Endothelial cell (in vitro differentiated cells): ENCODE results near the gene CASP3. TPM values are rescaled to one million over a fixed set of nuclear protein-coding genes. Genes with fewer than 3 reads are reported as not detected.
"Not testable (repeated sequence)": the region's sequence is repeated elsewhere in the genome, so short reads cannot be mapped to it uniquely, and the experiment has no call there.

ENCODE experiments used
- DNase-seq: peaks from one replicate; pipeline ENCODE4 v3.0.0; 2021; ENCODE audit warnings: low spot score
- H3K27ac Mint-ChIP-seq: one replicate; pipeline ENCODE4 v1.8.0; 2021; ENCODE audit warnings: mixed read lengths, inconsistent platforms; ENCODE audit not compliant: unreplicated experiment
- H3K27me3 Mint-ChIP-seq: one replicate; pipeline ENCODE4 v1.8.0; 2021; ENCODE audit warnings: mild to moderate bottlenecking, moderate library complexity, mixed read lengths, inconsistent platforms; ENCODE audit not compliant: unreplicated experiment
- H3K36me3 Mint-ChIP-seq: one replicate; pipeline ENCODE4 v1.8.0; 2021; ENCODE audit warnings: mild to moderate bottlenecking, low read depth, mixed read lengths, inconsistent platforms; ENCODE audit not compliant: unreplicated experiment
- H3K4me1 Mint-ChIP-seq: one replicate; pipeline ENCODE4 v1.8.0; 2021; ENCODE audit warnings: mild to moderate bottlenecking, mixed read lengths, inconsistent platforms; ENCODE audit not compliant: unreplicated experiment
- H3K4me3 Mint-ChIP-seq: one replicate; pipeline ENCODE4 v1.8.0; 2021; ENCODE audit warnings: mild to moderate bottlenecking, mixed read lengths, inconsistent platforms; ENCODE audit not compliant: unreplicated experiment
- H3K9me3 Mint-ChIP-seq: one replicate; pipeline ENCODE4 v1.8.0; 2021; ENCODE audit warnings: mixed read lengths, inconsistent platforms; ENCODE audit not compliant: unreplicated experiment
- CTCF ChIP-seq: fragments of 200-600 bp; sonication (generic); IDR thresholded peaks from one replicate; pipeline ENCODE4 v1.5.0; 2021; ENCODE audit warnings: antibody characterized with exemption; ENCODE audit not compliant: unreplicated experiment
- total RNA-seq: library from RNA; stranded (reverse); fragmentation: NEBNext Ultra II Directional; extraction: Animal tissue kit (Norgen Biotek cat#: 25700); gene quantifications from one replicate; pipeline ENCODE4 v1.2.1, GENCODE V29; 2021; ENCODE audit not compliant: unreplicated experiment

CASP3 gene
- total RNA-seq, 1 donor from 2014 or later, result 53.2 TPM

- Mint-ChIP-seq H3K27ac (no peak overlapping the region), H3K36me3 (peaks cover 19% of the 10 kb centered on the region), H3K9me3 (no peaks in the 10 kb centered on the region), H3K4me3 (no peak overlapping the region), H3K4me1 (peaks cover 9% of the 10 kb centered on the region), H3K27me3 (no peaks in the 10 kb centered on the region)
- DNase-seq, result no peak
- TF ChIP-seq CTCF, result no peak
Observed at GRCh38 chr4:184666670-184667069, 17.4 kb upstream of the CASP3 start.

- DNase-seq, result no peak
- peaks cover 14% of the 10 kb centered on the region for H3K36me3 Mint-ChIP-seq
- H3K4me3 Mint-ChIP-seq, result no peak overlapping the region
- no peak overlapping the region for H3K27ac Mint-ChIP-seq
- H3K9me3 Mint-ChIP-seq, result no peaks in the 10 kb centered on the region
- no peaks in the 10 kb centered on the region for H3K27me3 Mint-ChIP-seq
- no peak for TF ChIP-seq CTCF
- H3K4me1 Mint-ChIP-seq, result peaks cover 9% of the 10 kb centered on the region
Observed at GRCh38 chr4:184664445-184665210, 15.4 kb upstream of the CASP3 start.

- H3K9me3 Mint-ChIP-seq, result no peaks in the 10 kb centered on the region
- no peak overlapping the region for H3K27ac Mint-ChIP-seq
- no peak for TF ChIP-seq CTCF
- H3K4me1 Mint-ChIP-seq, result no peaks in the 10 kb centered on the region
- no peak for DNase-seq
- peaks cover 4% of the 10 kb centered on the region for H3K36me3 Mint-ChIP-seq
- no peak overlapping the region for H3K4me3 Mint-ChIP-seq
- H3K27me3 Mint-ChIP-seq, result no peaks in the 10 kb centered on the region
Observed at GRCh38 chr4:184662236-184662635, 13.0 kb upstream of the CASP3 start.

GRCh38 chr4:184660978-184661377, 11.7 kb upstream of the CASP3 start:
- H3K9me3 Mint-ChIP-seq, result no peaks in the 10 kb centered on the region
- TF ChIP-seq CTCF, result no peak
- no peaks in the 10 kb centered on the region for H3K27me3 Mint-ChIP-seq
- H3K4me1 Mint-ChIP-seq, result no peaks in the 10 kb centered on the region
- no peak overlapping the region for H3K27ac Mint-ChIP-seq
- DNase-seq, result no peak
- H3K36me3 Mint-ChIP-seq, result no peaks in the 10 kb centered on the region
- no peak overlapping the region for H3K4me3 Mint-ChIP-seq

GRCh38 chr4:184657820-184658219, 8.6 kb upstream of the CASP3 start:
- not testable (repeated sequence) for DNase-seq, H3K4me1 Mint-ChIP-seq, H3K36me3 Mint-ChIP-seq, H3K4me3 Mint-ChIP-seq, H3K27ac Mint-ChIP-seq, H3K9me3 Mint-ChIP-seq, H3K27me3 Mint-ChIP-seq
